T-helper 17 cell (primary cell): ENCODE measurements around the gene CDC42EP1. TPM values are rescaled to one million over a fixed set of nuclear protein-coding genes. Genes with fewer than 3 reads are reported as not detected.

ENCODE experiments used
- ATAC-seq: fragments of 150-1000 bp; cut with Tn5 transposase; 2 replicates; pipeline ENCODE4 v1.10.0; 2021; ENCODE audit warnings: mild to moderate bottlenecking, moderate library complexity
- DNase-seq, 3 donors: peaks; one replicate each; pipeline versions ENCODE4 v3.0.0 to v3.0.0-alpha.2; 2020 to 2021
- H3K9me3 ChIP-seq: one replicate; pipeline ENCODE4 v1.7.0; 2013; ENCODE audit warnings: low read length, mild to moderate bottlenecking; ENCODE audit not compliant: control insufficient read depth, poor library complexity, severe bottlenecking
- H3K27ac Mint-ChIP-seq: one replicate; pipeline ENCODE4 v1.8.0; 2022; ENCODE audit warnings: mild to moderate bottlenecking, moderate library complexity, mixed read lengths
- H3K27me3 Mint-ChIP-seq: one replicate; pipeline ENCODE4 v1.8.0; 2022; ENCODE audit warnings: mixed read lengths
- H3K36me3 Mint-ChIP-seq: one replicate; pipeline ENCODE4 v1.8.0; 2022; ENCODE audit warnings: low read depth, mixed read lengths
- H3K4me1 Mint-ChIP-seq: one replicate; pipeline ENCODE4 v1.8.0; 2022; ENCODE audit warnings: mild to moderate bottlenecking, mixed read lengths
- H3K4me3 Mint-ChIP-seq: one replicate; pipeline ENCODE4 v1.8.0; 2022; ENCODE audit warnings: mild to moderate bottlenecking, moderate library complexity, mixed read lengths
- total RNA-seq, 4 donors: library from RNA in 2 of 4; stranded (reverse) in 2 of 4; gene quantifications; one replicate each; pipeline ENCODE4 v1.2.3 and lab custom pipeline; 2022 to 2026

CDC42EP1 gene
- total RNA-seq, 2 donors from 2014 or later, result not detected

DNA sequence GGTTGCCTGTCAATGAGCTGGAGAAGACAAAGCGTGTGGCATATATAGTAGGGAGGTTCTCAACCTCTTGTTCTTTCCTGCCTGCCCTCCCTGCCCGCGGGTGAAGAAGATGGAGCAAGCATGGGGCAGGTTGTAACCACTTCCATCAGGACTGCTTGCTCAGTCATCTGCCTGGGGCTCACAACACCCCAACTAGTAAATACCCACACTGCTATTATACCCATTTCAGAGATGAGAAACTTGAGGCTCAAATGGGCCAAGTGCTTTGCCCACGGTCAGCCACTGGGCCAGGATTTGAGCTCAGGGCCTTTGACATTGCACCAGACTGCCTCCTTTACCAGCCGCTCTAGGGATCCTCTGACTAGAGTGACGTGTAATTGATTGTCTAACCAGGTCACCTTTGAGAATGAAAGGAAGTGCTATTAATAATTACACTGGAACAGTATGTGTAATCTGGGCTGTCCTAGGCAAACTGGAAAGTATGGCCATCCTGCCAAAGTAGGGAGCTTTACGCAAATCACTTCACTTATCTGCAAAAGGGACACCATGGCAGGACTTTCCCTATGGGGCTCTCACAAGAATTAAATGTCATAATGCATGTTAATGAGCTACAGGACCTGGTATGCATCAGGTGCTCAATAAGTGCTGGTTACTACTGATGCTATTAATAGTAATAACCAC lies 2.8 kb upstream of the CDC42EP1 start:
- no peak overlapping the region for H3K4me3 Mint-ChIP-seq

DNA sequence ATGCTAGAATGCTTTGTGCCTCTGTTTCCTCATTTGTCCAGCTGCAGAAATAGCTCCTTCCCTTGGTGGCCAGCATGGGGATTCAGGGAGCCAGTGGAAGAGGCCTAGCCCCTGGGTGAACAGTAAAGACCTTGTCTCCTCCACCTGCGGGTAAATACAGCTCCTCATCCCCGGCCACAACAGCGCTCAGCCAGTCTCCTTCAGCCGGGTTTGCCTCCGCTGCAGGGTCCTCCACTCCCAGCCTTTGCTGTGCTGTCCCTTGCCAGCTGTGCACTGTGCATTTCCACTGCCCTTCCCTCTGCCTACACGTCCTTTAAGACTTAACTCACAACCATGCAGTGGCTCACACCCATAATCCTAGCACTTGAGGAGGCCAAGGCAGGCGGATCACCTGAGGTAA lies 1.5 kb upstream of the CDC42EP1 start:
- H3K36me3 Mint-ChIP-seq, result peaks cover 7% of the 10 kb centered on the region
- no peak overlapping the region for H3K27ac Mint-ChIP-seq
- no peak for DNase-seq
- H3K9me3 ChIP-seq, result no peaks in the 10 kb centered on the region
- H3K4me1 Mint-ChIP-seq, result peaks cover 20% of the 10 kb centered on the region
- peaks cover 52% of the 10 kb centered on the region for H3K27me3 Mint-ChIP-seq
- ATAC-seq, result no peak
- no peak overlapping the region for H3K4me3 Mint-ChIP-seq

More for the DNA sequence above, 2.8 kb upstream of the CDC42EP1 start:
- H3K4me1 Mint-ChIP-seq, result peaks cover 21% of the 10 kb centered on the region
- H3K27me3 Mint-ChIP-seq, result peaks cover 42% of the 10 kb centered on the region
- ATAC-seq, result no peak
- H3K36me3 Mint-ChIP-seq, result peaks cover 7% of the 10 kb centered on the region
- DNase-seq, result no peak
- H3K9me3 ChIP-seq, result no peaks in the 10 kb centered on the region
- H3K27ac Mint-ChIP-seq, result no peak overlapping the region

GRCh38 chr22:37559521-37559900 lies 769 bp upstream of the CDC42EP1 start:
- Mint-ChIP-seq H3K4me1 (peaks cover 17% of the 10 kb centered on the region), H3K4me3 (peak overlapping the region; percentile 68), H3K36me3 (peaks cover 5% of the 10 kb centered on the region), H3K27ac (no peak overlapping the region), H3K27me3 (peaks cover 51% of the 10 kb centered on the region)
- DNase-seq, result no peak
- no peaks in the 10 kb centered on the region for H3K9me3 ChIP-seq
- ATAC-seq, result no peak

DNA sequence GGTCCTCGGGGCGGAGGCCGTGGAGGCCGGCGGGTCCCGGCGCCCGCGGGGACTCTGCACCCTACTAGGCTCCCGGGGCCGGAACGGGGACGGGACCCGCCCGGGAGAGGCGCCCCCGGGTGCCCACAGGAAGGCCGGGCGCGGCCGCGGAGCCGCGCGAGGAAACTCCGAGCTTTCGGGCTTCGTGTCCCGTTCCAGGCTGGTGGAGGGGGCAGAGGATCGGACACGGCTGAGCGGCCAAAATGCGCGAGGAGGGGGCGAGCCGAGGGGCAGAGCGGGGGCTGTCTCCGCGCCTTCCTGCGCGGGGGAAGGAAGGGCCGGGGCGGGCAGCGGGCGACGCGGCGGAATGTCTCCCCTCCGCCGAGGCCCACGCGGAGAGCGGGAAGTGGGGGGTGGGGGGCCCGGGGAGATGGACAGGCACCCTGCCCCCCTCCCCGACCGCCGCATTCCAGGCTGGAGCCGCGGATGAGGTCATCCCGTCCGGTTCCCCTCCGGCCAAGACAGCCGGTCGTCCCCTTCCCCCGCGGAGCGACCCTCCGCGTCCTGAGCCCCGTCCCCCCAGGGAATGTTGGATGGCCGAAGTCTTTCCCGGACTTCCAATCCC lies 430 bp downstream of the CDC42EP1 start:
- no peaks in the 10 kb centered on the region for H3K9me3 ChIP-seq
- Mint-ChIP-seq H3K27ac (no peak overlapping the region), H3K27me3 (peaks cover 51% of the 10 kb centered on the region), H3K36me3 (peaks cover 5% of the 10 kb centered on the region), H3K4me3 (peak overlapping the region; percentile 87), H3K4me1 (peaks cover 17% of the 10 kb centered on the region)
- DNase-seq, result no peak
- ATAC-seq, result no peak

GRCh38 chr22:37561212-37562048 lies 1.1 kb downstream of the CDC42EP1 start:
- DNase-seq (peak; percentile 57 to 80 (median 59)), ATAC-seq (peak; percentile 66)
- peaks cover 49% of the 10 kb centered on the region for H3K27me3 Mint-ChIP-seq
- H3K4me3 Mint-ChIP-seq, result peak overlapping the region; percentile 87
- H3K4me1 Mint-ChIP-seq, result peaks cover 17% of the 10 kb centered on the region
- no peak overlapping the region for H3K27ac Mint-ChIP-seq
- H3K9me3 ChIP-seq, result no peaks in the 10 kb centered on the region
- H3K36me3 Mint-ChIP-seq, result no peaks in the 10 kb centered on the region

DNA sequence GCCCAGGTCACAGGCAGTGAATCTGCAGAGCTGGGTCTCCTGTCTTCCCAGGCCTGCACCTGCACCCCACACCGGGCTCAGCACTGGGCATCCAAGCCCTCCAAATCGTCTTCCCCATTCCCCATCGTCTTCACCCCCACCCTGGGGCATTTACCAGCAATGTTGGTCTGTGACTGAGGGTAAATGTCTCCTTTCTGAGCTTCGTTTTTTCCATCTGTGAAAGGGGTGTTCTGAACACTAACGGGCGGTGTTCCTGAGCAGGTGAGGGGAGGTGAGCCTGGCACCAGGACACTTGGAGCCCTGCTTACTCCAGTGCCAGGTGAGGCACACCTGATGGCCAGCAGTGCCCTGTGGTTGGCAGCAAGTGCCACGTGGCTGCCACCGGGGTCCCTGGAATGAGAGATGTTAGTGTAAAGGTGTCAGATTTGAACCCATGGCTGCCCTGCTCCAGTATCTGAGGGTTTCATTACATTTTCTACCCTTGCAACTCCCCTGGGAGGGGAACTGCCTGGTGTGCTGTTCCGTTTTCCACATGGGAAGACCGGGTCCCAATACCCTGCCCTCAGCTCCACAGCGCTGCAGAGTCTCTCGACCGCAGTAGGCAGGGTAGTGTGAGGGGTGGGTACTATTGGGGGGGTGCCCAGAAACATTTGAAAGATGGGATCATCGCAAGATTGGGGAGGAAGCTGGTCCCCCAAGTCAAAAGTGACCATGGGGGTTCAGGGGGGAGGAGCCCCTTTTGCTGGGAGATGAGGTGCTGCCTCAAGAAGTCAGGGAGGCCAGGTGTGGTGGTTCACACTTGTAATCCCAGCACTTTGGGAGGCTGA lies 2.0 kb downstream of the CDC42EP1 start:
- no peak for DNase-seq
- Mint-ChIP-seq H3K27me3 (peaks cover 41% of the 10 kb centered on the region), H3K4me1 (peaks cover 20% of the 10 kb centered on the region), H3K4me3 (peak overlapping the region; percentile 87), H3K36me3 (no peaks in the 10 kb centered on the region), H3K27ac (no peak overlapping the region)
- no peaks in the 10 kb centered on the region for H3K9me3 ChIP-seq
- ATAC-seq, result no peak

DNA sequence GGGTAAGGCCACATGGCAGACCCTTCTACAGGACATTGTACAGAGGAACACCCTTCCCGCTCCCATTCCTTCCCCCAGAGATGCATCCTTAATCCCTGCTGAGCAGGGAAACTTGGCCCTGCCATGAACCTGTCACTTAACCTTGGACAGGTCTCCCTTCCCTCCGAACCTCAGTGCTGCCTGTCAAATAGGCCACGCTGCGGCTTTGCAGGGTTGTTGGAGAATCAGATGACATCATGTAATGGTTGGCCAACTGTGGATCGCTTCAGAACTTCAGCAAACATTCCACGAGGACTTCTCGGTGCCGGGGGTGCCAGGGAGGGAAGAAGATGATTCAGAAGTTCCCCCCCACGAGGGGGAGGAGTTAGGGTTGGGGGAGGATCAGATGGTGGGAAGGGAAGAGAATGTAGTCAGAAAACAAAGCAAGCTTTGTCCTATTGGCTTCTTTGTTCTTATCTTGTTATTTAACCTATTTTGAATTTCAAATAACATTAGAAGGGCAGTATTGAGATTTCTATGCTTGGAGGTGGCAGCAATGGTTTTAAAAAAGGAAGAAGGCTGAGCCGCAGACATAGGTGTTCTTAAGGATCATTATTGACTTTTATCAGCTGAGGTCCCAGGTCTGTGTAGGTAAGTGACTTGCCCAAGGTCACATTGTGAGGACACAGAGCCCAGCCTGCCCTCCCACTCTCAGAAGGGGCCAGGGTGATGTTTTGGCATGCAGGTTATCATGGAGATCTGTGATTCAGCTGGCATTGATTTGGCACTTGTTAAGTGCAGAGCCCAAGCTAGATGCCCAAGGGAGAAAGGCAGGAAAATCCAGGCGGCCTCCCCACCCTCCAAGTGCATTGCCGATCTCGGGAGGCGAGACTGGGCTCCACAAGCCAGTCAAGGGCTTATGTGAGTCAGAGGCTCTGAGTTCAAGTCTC lies 3.1 kb downstream of the CDC42EP1 start:
- Mint-ChIP-seq H3K36me3 (no peaks in the 10 kb centered on the region), H3K27ac (peak overlapping the region; percentile 32), H3K4me1 (peaks cover 19% of the 10 kb centered on the region), H3K4me3 (no peak overlapping the region), H3K27me3 (peaks cover 38% of the 10 kb centered on the region)
- DNase-seq (no peak), ATAC-seq (no peak)
- H3K9me3 ChIP-seq, result no peaks in the 10 kb centered on the region

GRCh38 chr22:37564111-37564711 lies 3.9 kb downstream of the CDC42EP1 start:
- no peaks in the 10 kb centered on the region for H3K9me3 ChIP-seq
- Mint-ChIP-seq H3K36me3 (no peaks in the 10 kb centered on the region), H3K27ac (peak overlapping the region; percentile 32), H3K27me3 (peaks cover 35% of the 10 kb centered on the region), H3K4me3 (no peak overlapping the region), H3K4me1 (peaks cover 19% of the 10 kb centered on the region)
- ATAC-seq (no peak), DNase-seq (no peak)

GRCh38 chr22:37565830-37566229 lies 5.5 kb downstream of the CDC42EP1 start:
- ATAC-seq, result no peak
- H3K27me3 Mint-ChIP-seq, result peaks cover 35% of the 10 kb centered on the region
- no peaks in the 10 kb centered on the region for H3K36me3 Mint-ChIP-seq
- H3K9me3 ChIP-seq, result no peaks in the 10 kb centered on the region
- H3K27ac Mint-ChIP-seq, result no peak overlapping the region
- no peak for DNase-seq
- H3K4me1 Mint-ChIP-seq, result peaks cover 19% of the 10 kb centered on the region
- H3K4me3 Mint-ChIP-seq, result no peak overlapping the region

GRCh38 chr22:37566329-37566837 lies 6.1 kb downstream of the CDC42EP1 start:
- Mint-ChIP-seq H3K4me3 (peak overlapping the region; percentile 49), H3K27me3 (peaks cover 32% of the 10 kb centered on the region), H3K4me1 (peaks cover 15% of the 10 kb centered on the region), H3K27ac (no peak overlapping the region), H3K36me3 (no peaks in the 10 kb centered on the region)
- DNase-seq (peak; percentile 22 to 25 (median 25)), ATAC-seq (peak; percentile 40)
- no peaks in the 10 kb centered on the region for H3K9me3 ChIP-seq

DNA sequence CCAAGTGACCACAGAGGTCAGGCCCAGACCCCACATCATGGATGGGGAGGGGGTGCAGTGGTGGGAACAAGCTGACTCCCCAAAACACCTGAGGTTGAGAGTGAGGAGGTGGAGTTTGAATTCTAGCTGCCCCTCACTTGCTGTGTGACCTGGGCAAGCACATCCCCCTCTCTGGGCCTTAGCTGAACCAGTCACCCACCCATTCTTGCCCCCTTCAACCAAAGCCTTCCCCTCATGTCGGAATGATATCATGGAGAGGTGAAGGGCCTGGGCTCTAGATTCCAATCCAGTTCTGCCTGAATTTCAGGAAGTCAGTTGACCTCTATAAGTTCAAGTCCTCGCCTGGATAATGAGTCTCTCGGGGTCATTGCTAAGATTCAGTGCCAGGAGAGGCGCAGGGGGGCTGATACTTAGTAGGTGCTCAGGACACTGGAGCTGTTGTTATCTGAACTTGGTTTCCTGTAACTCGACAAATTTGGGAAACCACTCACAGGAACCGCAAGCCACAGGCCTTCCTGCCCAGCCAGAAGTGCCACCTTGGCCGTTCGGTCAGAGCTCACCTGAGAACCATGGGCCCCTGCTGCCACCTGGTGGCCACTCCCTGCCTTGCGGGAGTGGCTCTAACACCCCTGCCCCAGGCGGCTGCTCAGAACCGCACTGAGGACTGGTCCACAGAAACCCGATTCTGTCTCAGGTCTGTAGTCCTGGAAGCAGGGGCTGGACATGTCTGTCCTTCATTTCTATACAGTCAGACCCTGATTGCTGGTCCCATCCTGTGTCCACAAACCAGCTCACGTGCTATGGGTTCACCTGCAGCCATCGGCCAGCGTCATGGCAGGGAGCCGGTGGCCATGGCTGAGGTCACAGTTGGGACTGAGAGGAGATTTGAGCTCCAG lies 6.9 kb downstream of the CDC42EP1 start:
- ATAC-seq (peak; percentile 93), DNase-seq (peak; percentile 82 to 90 (median 86))
- peaks cover 24% of the 10 kb centered on the region for H3K27me3 Mint-ChIP-seq
- H3K4me1 Mint-ChIP-seq, result peaks cover 10% of the 10 kb centered on the region
- H3K36me3 Mint-ChIP-seq, result no peaks in the 10 kb centered on the region
- H3K9me3 ChIP-seq, result no peaks in the 10 kb centered on the region
- peak overlapping the region; percentile 69 for H3K4me3 Mint-ChIP-seq
- peak overlapping the region; percentile 43 for H3K27ac Mint-ChIP-seq
